ENCODE data around the gene ARMC12. TPM values are rescaled to one million over a fixed set of nuclear protein-coding genes. Genes with fewer than 3 reads are reported as not detected.

ARMC12 gene
- total and polyA plus RNA-seq, 10 of the 15 experiments (the other 5 are each of a cell fraction or from before 2014, with no cell fraction given): 0.10 to 1.6 (median 0.62) TPM

GRCh38 chr6:35735452-35735851 lies 1.4 kb upstream of the ARMC12 start (continued):
- TF ChIP-seq ATF2 (IDR thresholded peaks at IDR 0.05; ENCODE audit: low read length) (no peak), ZBTB40 (IDR thresholded peaks at IDR 0.05; ENCODE audit: borderline replicate concordance) (no peak)

- ChIA-PET RAD21 (ENCODE audit: unreplicated experiment) (interaction anchor here (0.5 to 5.3 kb wide), 47 partner anchors 8 to 438 kb away, joined by 3 to 91 read pairs (median 5); partner anchors contain the start of genes DEF6 and FANCE), SMC1A (ENCODE audit: uncharacterized antibody, unreplicated experiment) (interaction anchor here (0.6 to 6.2 kb wide), 46 partner anchors 9 to 1472 kb away, joined by 3 to 149 read pairs (median 4); partner anchors contain the start of gene RPL10A), CTCF (interaction anchor here (0.6 to 9.7 kb wide), 63 partner anchors 10 to 443 kb away, joined by 3 to 374 read pairs (median 6); partner anchors contain the start of genes DEF6 and FKBP5), POLR2A (interaction anchor here (1.0 to 1.5 kb wide), 7 partner anchors 9 to 145 kb away, joined by 3 to 6 read pairs (median 3); no protein-coding TSS in a partner anchor)
- FAIRE-seq (peak; percentile 75), ATAC-seq (peak; percentile 65), DNase-seq (ENCODE audit: low read depth, low spot score) (no peak)
- intact Hi-C loops (cut with micrococcal nuclease; ENCODE audit: unreplicated experiment) (loop anchor here (2.0 to 10.0 kb wide), 3 partner anchors 50 to 392 kb away; partner anchors contain the start of gene PPARD), in situ Hi-C loops (cut with MboI) (loop anchor here (5.0 kb wide), 2 partner anchors 154 to 214 kb away; no protein-coding TSS in a partner anchor)
- H3K9ac ChIP-seq (ENCODE audit: control insufficient read depth, insufficient read depth, low read length): no peak overlapping the region
- H3K79me2 ChIP-seq (ENCODE audit: control insufficient read depth, insufficient read depth, low read length): no peaks in the 10 kb centered on the region; the same call in 1 of the 2 replicates
- H3K4me1 ChIP-seq (ENCODE audit: control insufficient read depth, insufficient read depth, low read length): peaks cover 10% of the 10 kb centered on the region
- H2AFZ ChIP-seq (ENCODE audit: control insufficient read depth, low read depth, low read length): no peak overlapping the region
- H3K27ac ChIP-seq (ENCODE audit: control insufficient read depth, insufficient read depth): no peak overlapping the region
- no peaks in the 10 kb centered on the region for H3K36me3 ChIP-seq (ENCODE audit: control insufficient read depth in 2 of 2, insufficient read depth in 2 of 2, low read length in 1 of 2)
- H3K27me3 ChIP-seq (replicated peaks in 1 of 2; ENCODE audit: control insufficient read depth in 2 of 2, insufficient read depth in 2 of 2, low read length in 1 of 2): no peaks in the 10 kb centered on the region
- no peak overlapping the region for H3K4me3 ChIP-seq
- no peaks in the 10 kb centered on the region for H3K9me3 ChIP-seq (replicated peaks; ENCODE audit: control insufficient read depth, insufficient read depth, low read length)
- H4K20me1 ChIP-seq (ENCODE audit: control insufficient read depth, insufficient read depth): no peaks in the 10 kb centered on the region
- 37% methylated on average over 7 of the region's 8 CpGs for WGBS (ENCODE audit: insufficient coverage, insufficient replicate concordance, low lambda C conversion rate, missing lambda C conversion rate)
- BruUV-seq (replicated peaks): no TSS peak
- no peak overlapping the region for H3K4me2 ChIP-seq (ENCODE audit: control insufficient read depth, insufficient read depth)
- TF ChIP-seq TCF3 (IDR thresholded peaks at IDR 0.05; ENCODE audit: borderline replicate concordance, insufficient read depth, low read depth, low read length) (no peak), YY1 (IDR thresholded peaks at IDR 0.05; ENCODE audit: low read depth, low read length) (peak; percentile 61; the same call in 1 of the 2 replicates), SMC3 (IDR thresholded peaks at IDR 0.05; ENCODE audit: borderline replicate concordance, low read length) (peak; percentile 96), NFYB (IDR thresholded peaks at IDR 0.05; ENCODE audit: insufficient read depth, low read depth, low read length) (no peak), ZBED1 (IDR thresholded peaks at IDR 0.05; ENCODE audit: borderline replicate concordance) (no peak), STAT1 (conservative IDR thresholded peaks at IDR 0.05) (0 out of 2 replicates have a peak, but pooled peaks have one; percentile 51), SMAD5 (IDR thresholded peaks at IDR 0.05; ENCODE audit: low read depth) (no peak), POLR2A (IDR thresholded peaks at IDR 0.05; ENCODE audit: low read depth, low read length) (no peak), NKRF (conservative IDR thresholded peaks at IDR 0.05) (no peak), BHLHE40 (IDR thresholded peaks at IDR 0.05; ENCODE audit: borderline replicate concordance in 1 of 2, low read depth in 2 of 2, low read length in 1 of 2) (0 out of 4 replicates have a peak, but pooled peaks of 1 of the 2 experiments have one; percentile 20), SREBF2 (IDR thresholded peaks at IDR 0.05; ENCODE audit: low read length) (no peak), MTA3 (IDR thresholded peaks at IDR 0.05; ENCODE audit: borderline replicate concordance, low read length) (no peak)
Observed at GRCh38 chr6:35736253-35736894, 458 bp upstream of the ARMC12 start.

Measured in GM12878 (cell line).